Mesothelial cell of epicardium (in vitro differentiated cells): ENCODE results near the gene ADSL. TPM values are rescaled to one million over a fixed set of nuclear protein-coding genes. Genes with fewer than 3 reads are reported as not detected.

Experiments
- DNase-seq, 2 experiments: peaks; one replicate each; pipeline ENCODE4 v3.0.0; 2021; ENCODE audit warnings: low spot score in 2 of 2; ENCODE audit not compliant: unreplicated experiment in 2 of 2
- H3K27ac Mint-ChIP-seq: 2 replicates; pipeline ENCODE4 v1.8.0; 2021; ENCODE audit warnings: mixed read lengths
- H3K27me3 Mint-ChIP-seq: 2 replicates; pipeline ENCODE4 v1.8.0; 2021; ENCODE audit warnings: low read depth, mixed read lengths
- H3K36me3 Mint-ChIP-seq: 2 replicates; pipeline ENCODE4 v1.8.0; 2021; ENCODE audit warnings: mixed read lengths
- H3K4me1 Mint-ChIP-seq: 2 replicates; pipeline ENCODE4 v1.8.0; 2021; ENCODE audit warnings: mixed read lengths
- H3K4me3 Mint-ChIP-seq: 2 replicates; pipeline ENCODE4 v1.8.0; 2021; ENCODE audit warnings: mild to moderate bottlenecking, moderate library complexity, mixed read lengths
- H3K9me3 Mint-ChIP-seq: 2 replicates; pipeline ENCODE4 v1.8.0; 2021; ENCODE audit warnings: mixed read lengths
- CTCF ChIP-seq: fragments of 200-600 bp; sonication (generic); IDR thresholded peaks from one replicate; pipeline ENCODE4 v1.5.0; 2021; ENCODE audit warnings: antibody characterized with exemption; ENCODE audit not compliant: unreplicated experiment
- total RNA-seq: library from RNA; stranded (reverse); gene quantifications from 3 replicates; pipeline ENCODE4 v1.2.1, GENCODE V29; 2021

ADSL gene
- total RNA-seq, 1 donor from 2014 or later: 73.4 TPM

GRCh38 chr22:40385036-40385782 lies 38.9 kb downstream of the ADSL start:
- no peak for DNase-seq
- H3K9me3 Mint-ChIP-seq: no peaks in the 10 kb centered on the region
- TF ChIP-seq CTCF: no peak
- no peaks in the 10 kb centered on the region for H3K27me3 Mint-ChIP-seq
- no peak overlapping the region for H3K4me3 Mint-ChIP-seq
- H3K27ac Mint-ChIP-seq: no peak overlapping the region
- peaks cover 28% of the 10 kb centered on the region for H3K4me1 Mint-ChIP-seq
- peaks cover 4% of the 10 kb centered on the region for H3K36me3 Mint-ChIP-seq

GRCh38 chr22:40387746-40388145 lies 41.4 kb downstream of the ADSL start:
- no peaks in the 10 kb centered on the region for H3K9me3 Mint-ChIP-seq
- H3K4me3 Mint-ChIP-seq: no peak overlapping the region
- DNase-seq: no peak
- peak overlapping the region; percentile 70 for H3K27ac Mint-ChIP-seq
- TF ChIP-seq CTCF: no peak
- peaks cover 4% of the 10 kb centered on the region for H3K36me3 Mint-ChIP-seq
- no peaks in the 10 kb centered on the region for H3K27me3 Mint-ChIP-seq
- peaks cover 32% of the 10 kb centered on the region for H3K4me1 Mint-ChIP-seq

GRCh38 chr22:40388231-40388630 lies 41.9 kb downstream of the ADSL start:
- H3K36me3 Mint-ChIP-seq: peaks cover 4% of the 10 kb centered on the region
- H3K4me1 Mint-ChIP-seq: peaks cover 33% of the 10 kb centered on the region
- H3K4me3 Mint-ChIP-seq: no peak overlapping the region
- TF ChIP-seq CTCF: no peak
- H3K27ac Mint-ChIP-seq: peak overlapping the region; percentile 70
- no peaks in the 10 kb centered on the region for H3K9me3 Mint-ChIP-seq
- H3K27me3 Mint-ChIP-seq: no peaks in the 10 kb centered on the region
- no peak for DNase-seq

GRCh38 chr22:40391417-40391816 lies 45.1 kb downstream of the ADSL start:
- DNase-seq: no peak
- H3K4me1 Mint-ChIP-seq: peaks cover 36% of the 10 kb centered on the region
- H3K36me3 Mint-ChIP-seq: peaks cover 6% of the 10 kb centered on the region
- H3K27me3 Mint-ChIP-seq: no peaks in the 10 kb centered on the region
- H3K4me3 Mint-ChIP-seq: no peak overlapping the region
- no peaks in the 10 kb centered on the region for H3K9me3 Mint-ChIP-seq
- no peak overlapping the region for H3K27ac Mint-ChIP-seq
- no peak for TF ChIP-seq CTCF

- Mint-ChIP-seq H3K4me1 (peaks cover 38% of the 10 kb centered on the region), H3K36me3 (peaks cover 6% of the 10 kb centered on the region), H3K4me3 (no peak overlapping the region), H3K27me3 (no peaks in the 10 kb centered on the region), H3K9me3 (no peaks in the 10 kb centered on the region), H3K27ac (no peak overlapping the region)
- no peak for TF ChIP-seq CTCF
- no peak for DNase-seq
Measured at GRCh38 chr22:40392618-40393017, 46.3 kb downstream of the ADSL start.

- peak overlapping the region; percentile 50 for H3K27ac Mint-ChIP-seq
- TF ChIP-seq CTCF: no peak
Measured at GRCh38 chr22:40394607-40395006, 48.3 kb downstream of the ADSL start.

More at GRCh38 chr22:40394607-40395006, 48.3 kb downstream of the ADSL start:
- H3K4me1 Mint-ChIP-seq: peaks cover 33% of the 10 kb centered on the region
- H3K36me3 Mint-ChIP-seq: peaks cover 1% of the 10 kb centered on the region
- no peak overlapping the region for H3K4me3 Mint-ChIP-seq
- no peaks in the 10 kb centered on the region for H3K9me3 Mint-ChIP-seq
- H3K27me3 Mint-ChIP-seq: no peaks in the 10 kb centered on the region
- no peak for DNase-seq
